Measurements from ENCODE around the gene UBE2K.
A peak's percentile ranks its signal among the peaks of the same experiment; 100 is the strongest.
"Not testable (repeated sequence)": the region's sequence is repeated elsewhere in the genome, so short reads cannot be mapped to it uniquely, and the experiment has no call there.

Gene UBE2K

DNA sequence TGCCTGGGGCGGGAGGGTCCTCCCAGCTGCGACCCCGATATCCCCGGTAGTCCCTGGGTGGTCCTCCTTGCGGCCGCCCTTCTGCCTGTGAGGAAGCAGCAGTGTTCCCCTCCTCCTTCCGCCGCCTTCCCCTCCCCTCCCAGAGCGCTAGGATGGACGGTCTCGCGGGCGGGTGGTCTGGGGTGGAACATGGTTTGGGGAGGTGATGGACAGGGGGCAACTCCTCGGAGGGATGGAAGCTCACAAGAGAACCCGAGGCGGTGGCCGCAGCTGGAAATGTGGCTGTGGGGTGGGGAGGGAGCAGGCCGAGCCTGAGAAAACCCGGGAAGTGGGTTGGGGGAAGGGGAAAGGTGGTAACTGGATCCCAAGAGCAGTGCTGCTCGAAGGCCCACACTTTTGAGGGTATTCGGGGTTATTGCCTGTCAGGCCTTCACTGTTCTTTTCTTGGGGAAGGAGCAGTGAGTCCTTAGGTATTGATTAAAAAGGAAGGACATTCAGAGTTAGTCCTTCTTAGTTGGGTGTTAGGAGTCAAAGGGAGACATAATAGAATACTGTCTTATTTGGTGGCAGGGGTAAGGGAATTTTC is 581 bp downstream of the UBE2K start:
- DNase-seq = peak in 3 of 6 experiments; percentile 32 to 62 (median 49)

DNA sequence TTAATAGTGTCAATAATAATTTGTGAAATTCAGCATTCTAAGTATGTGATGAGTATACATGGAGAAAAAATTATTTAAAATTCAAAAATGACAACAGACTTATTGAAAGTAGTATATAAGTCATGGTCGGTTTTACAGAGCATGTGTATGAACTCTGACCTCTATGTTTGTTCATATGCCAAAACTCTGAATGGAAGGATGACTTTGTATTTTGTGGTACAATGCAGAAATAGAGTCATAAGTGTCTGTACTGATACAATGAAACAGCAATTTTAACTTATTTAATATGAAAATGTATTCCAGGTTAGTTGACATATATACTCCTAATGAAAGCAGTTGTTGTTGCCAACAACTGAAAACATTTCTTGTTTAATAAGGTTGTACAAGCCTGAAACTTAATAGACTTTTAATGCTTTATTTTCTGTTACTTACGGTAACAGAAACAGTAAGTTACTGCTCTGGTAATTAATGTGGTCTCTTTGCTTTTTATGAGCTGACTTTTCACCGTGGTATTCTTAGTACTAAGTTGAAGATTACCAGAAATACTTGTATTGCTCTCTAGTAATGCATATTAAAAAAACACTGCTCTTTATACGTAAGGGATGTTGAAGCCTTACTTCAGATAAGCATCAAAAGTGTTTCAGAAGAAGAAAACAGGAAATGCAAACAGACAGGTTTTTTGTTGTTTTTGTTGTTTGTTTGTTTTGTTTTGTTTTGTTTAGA is 1.9 kb downstream of the UBE2K start:
- DNase-seq = peak in 2 of 6 experiments; percentile 14 to 17

DNA sequence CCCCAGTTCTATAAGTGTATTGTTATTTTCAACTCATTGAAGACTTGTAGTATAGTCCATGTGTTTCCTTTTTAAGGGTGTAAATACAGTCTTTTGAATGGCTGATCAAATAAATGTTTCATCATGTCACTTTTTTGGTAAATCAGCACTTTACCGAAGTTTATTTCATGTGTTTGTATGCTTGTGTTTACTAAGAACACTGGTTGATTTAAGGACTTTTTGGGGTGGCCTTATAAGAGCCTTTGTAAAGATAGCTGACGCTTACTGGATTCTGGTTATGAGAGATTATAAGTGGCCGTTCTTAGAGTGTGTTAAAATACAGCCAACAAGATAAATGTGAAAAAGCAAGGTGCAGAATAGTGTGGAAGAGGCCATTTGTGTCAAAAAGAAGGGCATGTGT is 2.6 kb downstream of the UBE2K start:
- DNase-seq = no peak

DNA sequence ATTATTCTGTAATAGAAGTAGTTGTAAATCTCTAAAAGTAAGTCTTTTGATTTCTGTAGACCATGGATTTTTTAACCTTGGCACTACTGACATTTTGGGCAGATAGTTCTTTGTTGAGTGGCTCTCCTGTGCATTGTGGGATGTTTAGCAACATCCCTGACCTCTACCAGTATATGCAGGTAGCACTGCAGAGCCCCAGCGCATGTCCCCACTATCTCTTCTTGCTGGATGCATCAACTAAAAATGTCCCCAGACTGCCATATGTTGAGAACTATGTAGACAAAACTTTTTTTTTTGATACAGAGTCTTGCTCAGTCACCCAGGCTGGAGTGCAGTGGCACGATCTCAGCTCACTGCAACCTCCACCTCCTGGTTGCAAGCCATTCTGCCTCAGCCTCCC is 4.8 kb downstream of the UBE2K start:
- no peak for DNase-seq

DNA sequence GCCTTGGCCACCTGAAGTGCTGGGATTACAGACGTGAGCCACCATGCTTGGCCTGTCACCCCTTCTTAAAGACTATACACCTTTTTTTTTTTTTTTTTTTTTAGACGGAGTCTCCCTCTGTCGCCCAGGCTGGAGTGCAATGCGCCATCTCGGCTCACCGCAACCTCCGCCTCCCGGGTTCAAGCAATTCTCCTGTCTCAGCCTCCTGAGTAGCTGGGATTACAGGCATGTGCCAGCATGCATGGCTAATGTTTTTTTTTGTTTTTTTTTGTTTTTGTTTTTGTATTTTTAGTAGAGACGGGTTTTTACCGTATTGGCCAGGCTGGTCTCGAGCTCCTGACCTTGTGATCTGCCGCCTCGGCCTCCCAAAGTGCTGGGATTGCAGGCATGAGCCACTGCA is 6.9 kb downstream of the UBE2K start:
- not testable (repeated sequence) for DNase-seq

DNA sequence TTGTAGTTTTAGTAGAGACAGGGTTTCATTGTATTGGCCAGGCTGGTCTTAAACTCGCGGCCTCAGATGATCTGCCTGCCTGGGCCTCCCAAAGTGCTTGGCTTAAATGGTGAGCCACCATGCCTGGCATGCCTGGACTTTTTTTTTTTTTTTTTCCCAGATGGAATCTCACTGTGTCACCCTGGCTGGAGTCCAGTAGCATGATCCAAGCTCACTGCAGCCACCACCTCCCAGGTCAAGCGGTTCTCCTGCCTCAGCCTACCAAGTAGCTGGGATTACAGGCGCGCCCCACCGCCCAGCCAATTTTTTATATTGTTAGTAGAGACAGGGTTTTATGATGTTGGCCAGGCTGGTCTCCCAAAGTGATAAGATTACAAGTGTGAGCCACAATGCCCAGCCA is 8.4 kb downstream of the UBE2K start:
- no peak for DNase-seq

DNA sequence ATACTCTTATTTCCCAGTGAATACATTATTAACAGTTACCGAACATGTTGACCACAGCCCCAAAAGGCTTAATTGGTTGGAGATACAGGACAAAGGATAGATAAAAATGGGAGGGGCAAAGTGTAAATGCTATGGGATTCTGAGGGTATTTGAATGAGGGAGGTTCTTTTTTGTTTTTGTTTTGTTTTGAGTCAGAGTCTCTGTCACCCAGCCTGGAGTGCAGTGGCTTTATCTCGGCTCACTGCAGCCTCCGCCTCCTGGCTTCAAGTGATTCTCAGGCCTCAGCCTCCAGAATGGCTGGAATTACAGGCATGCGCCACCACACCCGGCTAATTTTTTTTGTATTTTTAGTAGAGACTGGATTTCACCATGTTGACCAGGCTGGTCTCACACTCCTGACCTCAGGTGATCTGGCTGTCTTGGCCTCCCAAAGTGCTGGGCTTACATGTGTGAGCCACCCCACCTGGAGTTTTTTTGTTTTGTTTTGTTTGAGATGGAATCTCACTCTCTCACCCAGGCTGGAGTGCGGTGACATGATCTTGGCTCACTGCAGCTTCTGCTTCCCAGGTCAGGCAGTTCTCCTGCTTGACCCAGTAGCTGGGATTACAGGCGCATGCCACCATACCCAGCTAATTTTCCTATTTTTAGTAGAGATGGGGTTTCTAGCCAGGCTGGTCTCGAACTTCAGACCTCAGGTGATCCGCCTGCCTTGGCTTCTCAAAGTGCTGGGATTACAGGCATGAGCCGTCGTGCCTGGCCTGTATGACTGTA is 9.0 kb downstream of the UBE2K start:
- no peak for DNase-seq

DNA sequence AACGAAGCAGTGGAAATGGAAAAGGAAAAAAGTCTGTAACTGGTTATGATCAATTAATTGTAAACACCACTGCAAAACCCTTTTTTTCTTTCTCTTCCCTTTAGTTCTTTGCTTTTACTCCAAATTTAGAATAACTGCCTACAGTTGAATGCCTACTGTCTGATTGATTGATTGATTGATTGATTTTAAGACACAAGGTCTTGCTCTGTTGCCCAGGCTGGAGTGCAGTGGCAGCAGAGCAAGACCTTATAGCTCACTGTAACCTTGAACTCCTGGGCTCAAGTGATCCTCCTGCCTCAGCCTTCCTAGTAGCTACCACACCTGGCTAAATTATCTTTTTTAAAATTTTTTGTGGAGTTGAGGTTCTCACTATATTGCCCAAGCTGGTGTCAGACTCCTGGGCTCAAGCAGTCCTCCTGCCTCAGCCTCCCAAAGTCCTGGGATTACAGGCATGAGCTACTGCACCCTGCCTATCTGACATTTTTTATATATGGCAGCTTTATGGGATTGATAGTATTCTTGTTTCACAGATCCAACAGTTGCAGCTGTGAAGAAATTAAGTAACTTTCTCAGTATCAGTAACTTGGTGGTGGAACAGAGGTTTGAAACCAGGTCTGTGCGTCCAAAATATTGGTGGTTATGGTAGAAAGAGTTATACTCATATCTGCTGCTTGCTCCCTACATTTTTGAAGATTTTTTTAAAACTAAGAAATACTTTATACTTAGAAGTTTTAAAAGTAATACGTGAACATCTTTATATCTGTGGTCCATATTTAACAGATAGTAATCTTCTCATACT is 12.4 kb downstream of the UBE2K start:
- no peak for DNase-seq

DNA sequence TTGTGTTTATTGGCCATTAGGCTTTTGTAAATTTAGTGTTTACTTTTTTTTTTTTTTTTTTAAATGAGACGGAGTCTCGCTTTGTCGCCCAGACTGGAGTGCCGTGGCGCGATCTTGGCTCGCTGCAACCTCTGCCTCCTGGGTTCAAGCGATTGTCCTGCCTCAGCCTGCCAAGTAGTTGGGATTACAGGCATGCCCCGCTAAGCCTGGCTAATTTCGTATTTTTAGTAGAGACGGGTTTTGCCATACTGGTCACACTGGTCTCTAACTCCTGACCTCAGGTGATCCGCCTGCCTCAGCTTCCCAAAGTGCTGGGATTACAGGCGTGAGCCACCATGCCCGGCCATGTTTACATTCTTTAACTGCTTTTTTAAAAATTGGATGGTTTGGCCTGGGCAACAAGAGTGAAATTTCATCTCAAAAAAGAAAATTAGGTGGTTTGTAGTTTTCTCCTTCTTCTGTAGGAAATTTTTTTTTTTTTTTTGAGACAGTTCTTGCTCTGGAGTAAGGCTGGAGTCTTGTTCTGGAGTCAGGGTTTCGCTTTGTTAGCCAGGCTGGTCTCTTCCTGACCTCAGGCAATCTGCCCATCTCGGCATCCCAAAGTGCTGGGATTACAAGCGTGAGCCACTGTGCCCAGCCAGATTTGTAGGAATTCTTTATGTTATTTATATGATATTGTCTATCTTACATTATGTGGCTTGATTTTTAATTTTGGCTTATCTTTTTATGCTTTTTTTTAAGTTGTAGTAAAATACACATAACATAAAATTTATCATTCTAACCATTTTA is 15.1 kb downstream of the UBE2K start:
- no peak for DNase-seq

DNA sequence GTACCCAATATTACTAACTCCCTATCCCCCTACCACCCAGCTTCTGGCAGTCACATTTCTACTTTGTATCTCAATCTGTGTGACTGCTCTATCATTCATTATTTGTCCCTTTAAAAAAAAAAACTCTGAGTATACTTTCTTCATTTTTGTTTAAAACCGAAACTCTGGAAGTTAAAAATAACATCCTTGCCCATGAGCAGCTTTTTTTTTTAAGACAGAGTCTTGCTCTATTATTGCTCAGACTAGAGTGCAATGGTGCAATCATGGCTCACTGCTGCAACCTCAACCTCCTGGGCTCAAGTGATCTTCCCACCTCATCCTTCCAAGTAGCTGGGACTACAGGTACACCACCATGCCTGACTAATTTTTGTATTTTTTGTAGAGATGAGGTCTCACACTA is 15.8 kb downstream of the UBE2K start:
- DNase-seq = no peak

DNA sequence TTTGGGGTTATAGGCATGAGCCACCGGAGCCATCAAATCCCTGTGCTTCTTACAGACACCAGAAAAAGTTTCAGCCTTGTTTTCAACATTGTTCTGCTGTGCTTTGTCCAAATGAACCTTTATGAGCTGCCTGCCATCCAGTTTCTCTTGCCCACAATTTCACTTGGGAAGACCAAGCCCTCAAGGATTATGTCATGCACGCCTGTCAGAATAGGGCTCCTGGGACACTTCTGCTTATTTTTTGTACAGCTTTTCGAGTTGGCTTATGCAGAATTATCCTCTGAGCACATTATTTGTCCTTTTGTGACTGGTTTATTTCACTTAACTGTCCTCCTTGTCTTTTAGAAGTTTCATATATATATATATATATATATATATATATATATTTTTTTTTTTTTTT is 16.2 kb downstream of the UBE2K start:
- no peak for DNase-seq

DNA sequence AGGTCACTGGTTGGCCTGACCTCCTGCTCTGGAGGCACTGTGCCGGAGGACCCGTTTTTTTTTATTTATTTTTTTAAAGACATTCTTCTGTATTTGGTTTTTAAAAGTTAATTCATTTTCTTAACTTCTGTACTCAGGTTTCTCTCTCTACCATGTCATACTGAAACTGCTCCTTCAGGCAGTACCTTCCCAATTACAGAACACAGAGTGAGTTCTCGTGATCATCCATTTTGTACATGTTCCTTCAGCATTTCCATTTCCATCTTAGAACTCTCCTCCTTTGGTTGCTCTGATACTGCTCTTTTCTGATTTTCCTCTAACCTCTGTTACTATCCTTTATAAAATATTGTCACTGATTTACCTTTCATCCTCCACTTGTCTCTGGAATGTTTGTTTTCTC is 17.9 kb downstream of the UBE2K start:
- DNase-seq = no peak

DNA sequence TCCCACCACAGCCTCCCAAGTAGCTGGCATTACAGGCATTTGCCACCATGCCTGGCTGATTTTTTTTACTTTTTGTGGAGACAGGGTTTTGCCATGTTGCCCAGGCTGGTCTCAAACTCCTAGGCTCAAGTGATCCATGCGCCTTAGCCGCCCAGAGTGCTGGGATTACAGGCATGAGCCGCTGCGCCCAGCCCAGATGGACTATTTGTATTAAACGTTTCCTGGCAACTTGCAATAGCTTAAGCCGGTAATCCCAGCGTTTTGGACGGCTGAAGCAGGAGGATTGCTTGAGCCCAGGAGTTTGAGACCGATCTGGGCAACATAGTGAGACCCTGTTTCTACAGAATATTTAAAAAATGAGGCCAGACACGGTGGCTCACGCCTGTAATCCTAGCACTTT is 18.4 kb downstream of the UBE2K start:
- no peak for DNase-seq

DNA sequence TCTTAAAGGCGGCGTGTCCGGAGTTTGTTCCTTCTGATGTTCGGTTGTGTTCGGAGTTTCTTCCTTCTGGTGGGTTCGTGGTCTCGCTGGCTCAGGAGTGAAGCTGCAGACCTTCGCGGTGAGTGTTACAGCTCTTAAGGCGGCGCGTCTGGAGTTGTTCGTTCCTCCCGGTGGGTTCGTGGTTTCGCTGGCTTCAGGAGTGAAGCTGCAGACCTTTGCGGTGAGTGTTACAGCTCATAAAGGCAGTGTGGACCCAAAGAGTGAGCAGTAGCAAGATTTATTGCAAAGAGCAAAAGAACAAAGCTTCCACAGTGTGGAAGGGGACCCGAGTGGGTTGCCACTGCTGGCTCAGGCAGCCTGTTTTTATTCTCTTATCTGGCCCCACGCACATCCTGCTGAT is 19.8 kb downstream of the UBE2K start:
- DNase-seq = not testable (repeated sequence)

DNA sequence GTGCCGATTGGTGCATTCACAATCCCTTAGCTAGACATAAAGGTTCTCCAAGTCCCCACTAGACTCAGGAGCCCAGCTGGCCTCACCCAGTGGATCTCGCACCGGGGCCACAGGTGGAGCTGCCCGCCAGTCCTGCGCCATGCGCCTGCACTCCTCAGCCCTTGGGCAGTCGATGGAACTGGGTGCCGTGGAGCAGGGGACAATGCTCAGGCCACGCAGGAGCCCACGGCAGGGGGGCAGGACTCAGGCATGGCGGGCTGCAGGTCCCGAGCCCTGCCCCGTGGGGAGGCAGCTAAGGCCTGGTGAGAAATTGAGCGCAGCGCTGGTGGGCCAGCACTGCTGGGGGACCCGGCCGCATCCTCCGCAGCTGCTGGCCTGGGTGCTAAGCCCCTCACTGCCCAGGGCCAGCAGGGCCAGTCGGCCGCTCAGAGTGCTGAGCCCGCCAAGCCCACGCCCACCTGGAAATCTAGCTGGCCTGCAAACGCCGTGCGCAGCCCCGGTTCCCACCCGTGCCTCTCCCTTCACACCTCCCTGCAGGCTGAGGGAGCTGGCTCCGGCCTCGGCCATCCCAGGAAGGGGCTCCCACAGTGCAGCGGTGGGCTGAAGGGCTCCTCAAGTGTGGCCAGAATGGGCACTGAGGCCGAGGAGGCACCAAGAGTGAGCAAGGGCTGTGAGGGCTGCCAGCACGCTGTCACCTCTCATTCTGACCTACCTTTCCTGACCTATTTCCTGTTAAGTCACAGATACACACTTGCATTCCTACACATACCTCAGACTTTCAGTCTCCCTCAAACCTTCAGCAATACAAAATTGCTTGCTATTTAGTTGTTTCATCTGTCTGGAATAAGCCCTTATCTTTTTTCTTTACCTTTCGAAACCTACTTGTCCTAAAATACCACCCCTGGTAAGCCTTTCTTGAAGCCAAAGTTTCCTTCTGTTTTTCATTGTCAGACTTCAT is 20.7 kb downstream of the UBE2K start:
- DNase-seq = no peak

DNA sequence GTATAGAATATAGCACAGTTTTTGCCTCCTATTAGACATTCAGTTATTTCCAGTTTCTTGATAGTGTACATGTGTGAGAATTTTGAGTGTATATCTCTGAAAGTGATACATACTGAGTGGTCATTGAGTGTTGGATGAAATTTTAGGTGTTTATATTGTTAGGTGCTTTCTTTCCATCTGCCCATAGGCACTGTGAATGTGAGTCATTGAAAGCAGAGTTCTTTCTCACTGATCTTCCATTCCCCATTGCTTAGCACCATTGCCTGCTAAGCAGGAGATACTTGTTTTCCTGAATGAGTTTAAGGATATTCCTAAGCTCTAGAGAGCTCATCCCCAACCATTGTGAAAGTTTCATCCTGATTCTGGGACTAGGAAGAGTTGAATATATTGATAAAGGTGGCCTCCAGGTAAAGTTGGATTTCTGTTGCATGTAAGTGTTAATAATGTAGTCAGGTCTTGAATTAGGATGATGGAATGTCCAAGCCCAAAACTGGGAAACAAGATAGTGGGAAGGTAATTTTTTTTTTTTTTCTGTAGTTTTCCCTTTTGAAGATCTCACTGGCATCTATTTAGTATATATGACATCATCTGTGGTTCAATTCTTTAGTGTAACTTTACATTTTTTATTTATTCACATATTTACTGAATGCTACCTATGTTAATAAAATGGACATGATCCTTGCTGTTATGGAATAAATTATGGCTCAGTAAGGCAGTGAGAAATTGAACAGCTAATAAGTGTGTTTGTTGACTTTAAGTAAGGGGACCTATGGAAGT is 22.1 kb downstream of the UBE2K start:
- no peak for DNase-seq

DNA sequence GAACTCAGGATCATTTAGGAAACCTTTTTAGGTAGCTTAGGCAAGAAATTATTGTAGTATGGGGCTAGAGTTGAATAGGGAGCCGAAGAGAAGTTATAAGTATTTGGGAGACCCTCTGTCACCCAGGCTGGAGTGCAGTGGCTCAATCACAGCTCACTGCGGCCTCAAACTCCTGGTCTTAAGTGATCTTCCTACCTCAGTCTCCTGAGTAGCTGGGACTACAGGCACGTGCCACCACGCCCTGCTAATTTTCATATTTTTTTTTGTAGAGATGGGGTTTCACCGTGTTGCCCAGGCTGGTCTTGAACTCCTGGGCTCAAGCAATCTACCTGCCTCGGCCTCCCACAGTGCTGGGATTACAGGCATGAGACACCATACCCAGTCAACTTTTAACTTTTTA is 23.3 kb downstream of the UBE2K start:
- not testable (repeated sequence) for DNase-seq

DNA sequence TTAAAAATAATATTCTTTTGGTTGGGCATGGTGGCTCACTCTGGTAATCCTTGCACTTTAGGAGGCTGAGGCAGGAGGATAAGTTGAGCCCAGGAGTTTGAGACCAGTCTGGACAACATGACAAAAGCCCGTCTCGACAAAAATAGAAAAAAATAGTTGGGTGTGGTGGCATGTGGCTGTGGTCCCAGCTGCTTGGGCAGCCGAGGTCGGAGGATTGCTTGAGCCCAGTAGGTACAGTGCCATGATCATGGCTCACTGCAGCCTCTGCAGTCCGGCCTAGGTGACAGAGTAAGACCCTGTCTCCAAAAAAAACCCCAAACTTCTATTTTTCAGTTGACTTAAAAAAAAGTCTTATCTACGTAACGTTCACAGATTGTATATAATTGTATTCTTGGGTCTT is 23.9 kb downstream of the UBE2K start:
- DNase-seq = no peak

DNA sequence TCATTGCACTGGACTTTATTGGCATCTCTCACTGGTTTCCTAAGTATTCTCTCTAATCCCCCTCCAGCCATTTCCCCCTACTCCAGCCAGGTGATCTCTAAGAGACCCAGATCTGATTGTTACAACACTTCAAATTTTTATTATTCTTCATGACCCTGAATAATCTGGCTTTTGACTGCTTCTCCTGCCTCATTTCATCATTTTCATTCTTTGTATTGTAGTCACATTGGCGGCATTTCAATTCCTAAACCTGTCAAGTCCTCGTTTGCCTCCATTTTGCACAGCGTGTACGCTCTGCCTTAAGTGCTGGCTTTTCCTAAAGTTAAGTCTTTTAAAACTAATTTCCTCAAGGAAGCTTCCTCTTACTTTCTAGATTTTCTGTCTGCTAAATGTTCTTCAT is 31.6 kb downstream of the UBE2K start:
- no peak for DNase-seq

DNA sequence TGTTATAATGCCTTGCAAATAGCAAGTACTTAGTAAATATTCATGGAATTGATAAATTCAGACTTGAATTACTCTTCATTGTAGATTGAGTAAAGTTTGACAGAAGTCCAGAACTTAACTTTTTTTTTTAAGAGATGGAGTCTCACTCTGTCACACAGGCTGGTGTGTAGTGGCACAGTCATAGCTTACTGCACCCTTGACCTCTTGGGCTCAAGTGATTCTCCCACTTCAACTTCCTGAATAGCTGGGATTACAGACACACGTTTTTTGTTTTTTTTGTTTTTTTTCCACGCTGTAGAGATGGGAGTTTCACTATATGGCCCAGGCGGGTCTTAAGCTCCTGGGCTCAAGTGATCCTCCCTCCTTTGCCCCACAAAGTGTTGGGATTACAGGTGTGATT is 32.1 kb downstream of the UBE2K start:
- DNase-seq = no peak

DNA sequence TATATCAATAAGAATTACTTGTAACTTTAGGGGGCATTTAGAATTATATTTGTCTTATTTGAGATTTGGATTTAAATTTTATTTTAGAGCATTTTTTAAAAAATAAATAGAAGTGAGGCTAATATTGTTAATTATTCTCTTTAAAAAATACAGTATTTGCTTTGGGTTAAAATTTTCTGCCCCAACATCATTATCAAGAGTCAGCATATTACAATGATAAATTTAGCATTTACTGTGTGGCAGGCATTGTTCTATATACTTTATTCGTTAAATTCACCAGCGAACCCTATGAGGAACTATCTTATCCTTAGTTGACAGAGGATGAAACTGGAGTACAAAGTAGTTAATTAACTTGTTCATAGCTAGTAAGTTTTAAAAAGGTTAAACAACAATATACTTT is 34.0 kb downstream of the UBE2K start:
- DNase-seq = no peak
